Middle frontal gyrus (tissue), 1 donor: ENCODE results near the gene PSMC3IP.
"Not testable (repeated sequence)": the region's sequence is repeated elsewhere in the genome, so short reads cannot be mapped to it uniquely, and the experiment has no call there.

Experiments
- DNase-seq: peaks from one replicate; pipeline ENCODE4 v3.0.0-alpha.2; 2015; ENCODE audit warnings: low spot score; ENCODE audit errors: extremely low spot score

Gene PSMC3IP, protein sequence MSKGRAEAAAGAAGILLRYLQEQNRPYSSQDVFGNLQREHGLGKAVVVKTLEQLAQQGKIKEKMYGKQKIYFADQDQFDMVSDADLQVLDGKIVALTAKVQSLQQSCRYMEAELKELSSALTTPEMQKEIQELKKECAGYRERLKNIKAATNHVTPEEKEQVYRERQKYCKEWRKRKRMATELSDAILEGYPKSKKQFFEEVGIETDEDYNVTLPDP

GRCh38 chr17:42577532-42578281 is at the start of gene PSMC3IP:
PSMC3IP (minus strand) TSS chr17:42577729; CDS start chr17:42577686, 43 bp downstream.
- peak; percentile 90 for DNase-seq

- no peak for DNase-seq
These were observed 46.4 kb upstream of the PSMC3IP start for GRCh38 chr17:42623732-42624596.

- DNase-seq: no peak
These were observed 45.7 kb upstream of the PSMC3IP start for GRCh38 chr17:42623271-42623670.

- DNase-seq: not testable (repeated sequence)
These were observed 44.5 kb upstream of the PSMC3IP start for GRCh38 chr17:42621987-42622386.

DNA sequence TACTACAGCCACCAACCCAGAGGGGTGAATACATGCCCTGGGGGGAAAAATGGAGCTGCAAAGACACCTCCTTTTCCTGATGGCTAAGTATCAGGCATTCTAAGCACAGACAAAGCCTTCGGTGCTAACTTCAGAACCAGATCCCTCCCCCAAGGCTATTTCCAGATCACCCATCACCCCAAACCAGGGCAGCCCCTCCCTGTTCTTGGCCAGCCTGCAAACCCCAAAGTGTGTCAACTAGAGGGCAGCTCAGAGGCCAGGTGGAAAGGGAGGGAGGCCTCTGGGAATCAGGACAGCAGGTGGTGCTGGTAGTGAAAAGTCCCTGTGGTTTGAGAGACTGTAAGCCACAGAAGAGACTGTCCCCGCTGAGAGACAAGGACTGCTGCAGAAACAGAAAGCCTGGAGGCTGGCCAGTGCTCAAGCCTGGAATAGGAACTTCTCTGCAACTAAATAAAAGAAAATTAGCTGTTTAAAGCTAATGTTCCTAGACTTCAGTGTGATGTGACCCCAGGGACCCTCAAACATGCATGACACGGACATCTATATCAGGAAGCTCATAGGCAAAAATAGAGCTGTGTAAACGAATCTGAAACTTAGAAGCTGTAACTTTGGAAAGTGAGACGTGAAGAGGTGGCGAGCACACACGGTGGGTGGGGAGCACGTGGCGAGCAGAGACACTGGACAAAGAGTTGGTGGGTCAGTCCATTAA is 41.1 kb upstream of the PSMC3IP start:
- DNase-seq: no peak

- no peak for DNase-seq
These were observed 40.5 kb upstream of the PSMC3IP start for GRCh38 chr17:42617956-42618431.

DNA sequence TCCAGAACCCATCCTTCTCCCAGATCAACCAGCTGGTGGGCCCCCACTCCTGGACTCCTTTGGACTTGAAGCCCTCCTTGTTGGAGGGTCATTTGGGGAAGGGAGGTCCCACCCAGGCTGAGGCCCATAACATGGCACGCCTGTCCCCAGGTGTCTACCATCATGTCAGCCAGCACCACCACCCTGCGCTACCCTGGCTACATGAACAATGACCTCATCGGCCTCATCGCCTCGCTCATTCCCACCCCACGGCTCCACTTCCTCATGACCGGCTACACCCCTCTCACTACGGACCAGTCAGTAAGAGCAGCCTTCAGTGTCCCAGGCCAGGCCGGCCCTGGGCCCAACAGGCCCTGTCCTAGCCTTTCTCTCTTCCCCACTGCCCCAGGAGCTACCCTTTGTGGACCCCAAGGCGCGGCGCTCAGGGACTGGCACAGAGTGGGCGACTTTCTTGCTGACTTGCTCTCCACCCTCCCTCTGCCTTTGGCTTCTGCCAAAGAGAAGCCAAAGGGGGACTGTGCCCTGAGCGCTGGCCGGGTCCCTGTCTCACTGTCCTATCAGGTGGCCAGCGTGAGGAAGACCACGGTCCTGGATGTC is 36.3 kb upstream of the PSMC3IP start:
- DNase-seq: no peak

GRCh38 chr17:42612013-42612412 is 34.5 kb upstream of the PSMC3IP start:
- no peak for DNase-seq

GRCh38 chr17:42609814-42610801 is 32.6 kb upstream of the PSMC3IP start:
- DNase-seq: not testable (repeated sequence)

DNA sequence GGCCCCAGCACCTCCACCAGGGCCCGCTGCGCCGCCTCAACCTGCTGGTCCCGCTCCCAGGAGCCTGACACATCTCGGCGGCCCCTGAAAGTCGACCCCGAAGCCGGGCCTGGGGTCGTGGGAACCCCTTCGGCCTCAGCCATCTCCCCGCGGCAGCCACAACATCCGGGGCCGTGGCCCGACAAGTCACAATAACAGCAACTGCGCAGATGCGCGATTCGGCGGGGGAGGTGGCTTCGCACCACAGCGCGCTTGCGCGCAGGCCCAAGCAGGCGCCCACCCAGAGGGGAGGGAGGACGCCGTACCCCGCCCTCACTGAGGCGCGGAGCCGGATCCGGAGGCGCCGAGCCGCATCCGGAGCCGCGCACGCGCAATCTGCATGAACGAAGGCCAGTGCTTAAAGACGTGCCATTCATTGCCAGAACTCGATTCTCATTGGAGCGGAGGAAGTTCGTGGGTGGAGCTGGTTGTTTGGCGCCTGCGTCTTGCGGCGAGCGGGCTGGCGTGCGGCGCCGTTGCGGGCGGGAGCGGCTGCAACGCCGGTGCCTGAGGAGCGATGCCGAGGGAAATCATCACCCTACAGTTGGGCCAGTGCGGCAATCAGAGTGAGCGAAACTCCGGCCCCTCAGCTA is 31.8 kb upstream of the PSMC3IP start, which contains the start of the genes RETREG3 and TUBG1:
RETREG3 (minus strand) TSS at position 193 of the 632 bp plus-strand sequence; CDS start at position 143, 50 bp downstream.
TUBG1 (plus strand) TSS at position 502 of the 632 bp plus-strand sequence; CDS start at position 557, 55 bp downstream.
- peak; percentile 98 for DNase-seq

DNA sequence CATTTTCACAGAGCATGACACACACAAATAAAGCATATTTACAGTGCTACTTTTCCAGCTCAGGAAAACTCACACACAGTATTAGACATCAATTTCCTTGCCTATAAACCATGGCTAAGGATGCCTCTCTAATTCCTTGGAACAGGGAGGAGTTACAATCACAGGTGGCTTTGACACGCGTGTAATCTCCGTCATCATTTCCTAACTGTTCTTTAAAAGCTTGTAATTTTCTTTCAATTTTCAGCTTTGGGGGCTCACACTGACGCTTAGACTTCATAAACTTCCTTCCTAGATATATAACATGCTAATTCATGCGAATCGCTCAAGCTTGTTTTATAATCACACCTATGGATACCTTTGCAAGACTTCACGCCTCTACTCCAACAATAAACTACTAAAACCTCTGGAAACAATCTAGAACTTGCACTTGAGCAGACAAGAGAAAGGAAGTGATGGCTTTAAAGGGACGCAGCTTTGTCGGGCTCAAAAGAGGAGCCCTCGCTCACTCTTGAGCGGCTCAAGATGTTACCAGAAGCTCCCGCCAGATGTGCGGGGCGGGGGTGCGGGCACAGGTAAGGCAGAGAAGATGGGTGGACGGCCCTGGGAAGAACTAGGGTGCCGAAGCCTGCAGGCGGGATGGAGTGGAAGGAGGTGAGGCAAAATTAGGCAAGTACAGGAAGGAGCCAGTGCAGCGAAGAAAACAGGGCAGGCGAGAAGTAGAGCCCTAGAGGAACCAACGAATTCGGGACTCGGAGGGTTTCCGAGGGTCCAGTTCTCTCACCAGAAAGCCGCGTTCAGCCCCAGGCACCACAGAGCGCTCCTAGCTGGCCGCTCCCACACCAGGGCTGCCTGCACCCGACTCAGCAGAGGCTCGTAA is 31.0 kb upstream of the PSMC3IP start:
- no peak for DNase-seq

DNA sequence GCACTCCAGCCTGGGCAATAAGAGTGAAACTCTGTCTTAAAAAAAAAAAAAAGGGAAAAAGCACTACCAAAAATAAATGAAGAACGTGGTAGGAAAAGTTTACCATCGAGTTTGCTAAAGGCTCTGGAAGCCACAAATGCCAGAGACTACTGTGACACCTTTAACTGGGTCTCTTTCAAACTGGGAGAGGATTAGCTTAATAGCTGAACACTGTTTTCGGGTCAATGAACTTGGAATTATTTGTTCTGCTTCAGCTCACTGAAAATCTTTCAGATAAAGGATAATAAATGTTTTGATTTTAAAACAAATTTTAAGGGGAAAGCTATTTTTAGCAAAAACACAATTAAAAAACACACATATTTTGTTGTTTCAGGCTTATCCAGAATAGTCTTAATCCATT is 30.2 kb upstream of the PSMC3IP start:
- DNase-seq: no peak

- no peak for DNase-seq
These were observed 25.8 kb upstream of the PSMC3IP start for GRCh38 chr17:42603318-42603717.

DNA sequence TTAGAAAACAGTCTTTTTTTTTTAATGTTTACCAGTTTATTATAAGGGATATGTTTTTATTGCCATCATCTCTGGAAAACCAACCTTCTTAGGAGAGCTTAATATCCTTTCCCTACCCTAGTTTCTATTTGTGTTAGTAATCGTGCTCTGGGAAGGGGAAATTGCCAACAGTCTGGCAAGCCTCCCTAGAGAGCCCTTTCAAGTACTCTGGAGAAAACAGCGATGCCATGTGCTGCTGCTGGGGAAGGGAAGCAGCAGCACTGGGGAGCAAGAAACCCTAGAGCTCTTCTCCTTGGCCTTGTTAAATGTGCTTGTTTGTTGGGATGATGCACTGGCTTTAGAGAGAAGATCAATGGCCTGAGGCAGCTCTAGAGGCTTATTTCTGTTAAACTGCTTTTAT is 21.4 kb upstream of the PSMC3IP start:
- DNase-seq: no peak

DNA sequence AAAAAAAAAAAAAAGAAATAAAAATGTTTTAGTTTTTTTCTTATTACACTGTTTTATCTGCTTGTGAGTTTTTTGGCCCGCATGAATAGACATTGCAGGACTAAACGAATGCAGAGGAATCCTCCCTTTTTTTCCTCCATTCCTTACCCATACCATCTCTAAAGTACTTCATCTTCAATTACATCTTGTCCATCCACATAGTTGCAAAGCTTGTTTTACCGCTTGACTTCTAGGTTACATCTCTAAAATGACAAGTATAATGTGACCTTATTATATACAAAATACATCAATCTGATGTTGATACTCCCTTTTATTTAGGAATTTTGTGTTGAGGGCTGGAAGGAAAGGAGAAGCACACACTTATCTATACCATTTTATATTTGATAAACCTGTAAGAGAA is 18.9 kb upstream of the PSMC3IP start:
- DNase-seq: no peak

- no peak for DNase-seq
These were observed 13.9 kb upstream of the PSMC3IP start for GRCh38 chr17:42591411-42591810.

GRCh38 chr17:42590886-42591285 is 13.4 kb upstream of the PSMC3IP start:
- DNase-seq: no peak
